Inflammatory macrophage (primary cell): ENCODE data around the gene SPATA2L.
"Not testable (repeated sequence)": the region's sequence is repeated elsewhere in the genome, so short reads cannot be mapped to it uniquely, and the experiment has no call there.

Experiments used
- DNase-seq, 2 donors: peaks; one replicate each; pipeline ENCODE4 v3.0.0-alpha.2; 2020 to 2022

Gene SPATA2L

DNA sequence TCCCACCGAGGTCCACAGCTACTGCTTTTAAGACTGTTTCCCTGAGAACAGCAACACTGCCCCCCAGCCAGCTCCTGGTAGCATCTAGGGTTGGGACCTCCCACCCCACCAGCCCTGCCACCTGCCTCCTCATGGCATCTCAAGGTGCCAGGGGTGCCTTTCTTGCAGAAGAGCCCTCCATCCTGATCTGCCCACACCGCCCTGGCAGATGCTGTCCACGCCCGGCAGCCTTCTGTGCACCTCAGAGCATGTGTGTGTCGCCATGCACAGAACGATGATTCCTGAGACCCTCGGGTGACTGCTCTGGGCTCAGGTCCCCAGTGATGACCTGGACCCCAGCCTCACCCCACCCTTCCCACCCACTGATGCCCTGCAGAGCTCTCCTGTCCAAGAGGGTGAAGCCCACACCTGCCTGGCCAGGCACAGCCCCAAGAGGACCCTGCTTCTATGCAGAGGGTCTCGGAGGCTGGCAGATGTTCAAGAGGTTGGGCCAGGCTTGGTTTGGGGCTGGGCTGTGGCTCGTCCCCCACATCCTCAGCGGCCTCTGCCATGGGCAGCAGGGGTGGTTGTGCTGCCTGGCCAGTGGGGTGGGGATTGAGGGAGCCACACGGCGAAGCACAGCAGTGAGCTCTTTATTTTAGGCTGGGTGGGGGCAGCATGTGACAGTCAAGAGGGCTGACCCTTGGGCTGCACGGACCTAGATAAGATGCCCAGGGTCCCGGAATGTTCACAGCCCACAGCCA, 5.2 kb upstream of the SPATA2L start:
- no peak for DNase-seq

DNA sequence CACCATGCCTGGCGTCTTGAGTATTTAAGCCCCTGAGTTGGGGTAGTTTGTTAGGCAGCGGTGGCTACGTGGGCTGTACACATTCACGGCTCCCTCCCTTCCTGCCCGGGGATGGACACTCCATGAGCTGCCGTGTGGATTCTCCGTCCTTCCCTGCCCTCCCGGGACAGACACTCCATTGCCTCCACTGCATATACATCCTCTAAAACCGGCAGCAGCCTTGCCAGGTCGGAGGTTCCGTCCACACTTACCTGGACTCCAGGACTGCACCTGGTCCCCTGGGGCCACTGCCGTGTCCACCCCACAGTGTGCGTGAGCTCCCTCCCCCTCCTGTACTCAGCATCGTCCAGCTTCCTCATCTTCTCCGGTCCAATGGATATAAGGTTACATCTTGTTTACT, 3.5 kb upstream of the SPATA2L start:
- no peak for DNase-seq

DNA sequence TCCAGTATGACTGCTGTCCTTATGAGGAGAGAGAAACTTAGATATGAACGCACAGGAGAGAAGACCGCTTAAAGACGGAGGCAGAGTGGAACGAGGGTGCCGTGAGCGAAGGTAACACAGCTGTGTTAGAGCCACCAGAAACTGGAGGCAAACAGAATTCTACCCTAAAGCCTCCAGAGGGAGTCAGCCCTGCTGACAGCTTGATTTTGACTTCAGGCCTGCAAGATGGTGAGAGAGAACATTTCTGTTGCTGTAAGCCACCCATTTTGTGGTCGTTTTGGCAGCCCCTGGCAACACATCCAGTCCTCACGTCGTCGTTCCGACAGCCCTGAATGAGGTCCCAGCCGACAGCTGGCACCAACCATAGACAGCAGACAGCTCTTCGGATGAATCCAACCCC, 2.8 kb upstream of the SPATA2L start:
- DNase-seq = no peak

DNA sequence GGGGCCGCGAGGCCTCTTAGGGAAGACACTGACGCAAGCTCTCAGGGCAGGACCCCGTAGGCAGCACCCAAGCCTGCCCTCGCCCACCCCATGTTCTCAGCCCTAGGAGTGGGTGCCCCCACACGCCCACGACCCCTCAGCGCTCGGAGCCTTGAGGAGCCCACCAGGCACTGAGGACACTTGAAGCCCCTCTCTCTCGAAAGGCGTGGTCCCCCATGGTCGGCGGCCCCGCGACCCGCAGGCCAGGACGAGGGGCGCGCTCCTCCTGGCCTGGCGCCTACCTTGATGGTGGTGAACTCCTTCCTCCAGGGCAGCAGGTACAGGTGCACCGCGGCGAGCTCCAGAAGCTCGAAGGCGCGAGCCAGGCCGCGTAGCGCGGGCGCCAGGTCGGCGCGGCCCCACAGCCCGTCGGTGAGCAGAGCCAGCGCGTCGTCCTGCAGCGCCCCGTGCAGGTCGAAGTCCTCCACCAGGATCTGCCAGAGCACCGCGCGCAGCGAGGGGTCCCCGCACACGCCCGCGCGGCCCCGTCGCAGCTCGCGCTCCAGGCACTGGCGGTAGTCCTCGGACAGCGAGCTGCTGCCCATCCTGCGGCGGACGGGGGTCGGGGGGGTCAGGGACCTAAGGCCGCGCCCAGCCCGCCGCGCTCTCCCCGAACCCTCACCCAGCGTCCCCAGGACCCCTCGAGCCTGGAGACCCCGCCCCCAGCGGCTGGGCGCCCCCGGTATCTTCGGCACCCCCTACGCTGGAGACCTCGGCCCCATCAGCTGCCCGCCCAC, 668 bp downstream of the SPATA2L start:
- DNase-seq = peak in 1 of 2 donors; percentile 53

DNA sequence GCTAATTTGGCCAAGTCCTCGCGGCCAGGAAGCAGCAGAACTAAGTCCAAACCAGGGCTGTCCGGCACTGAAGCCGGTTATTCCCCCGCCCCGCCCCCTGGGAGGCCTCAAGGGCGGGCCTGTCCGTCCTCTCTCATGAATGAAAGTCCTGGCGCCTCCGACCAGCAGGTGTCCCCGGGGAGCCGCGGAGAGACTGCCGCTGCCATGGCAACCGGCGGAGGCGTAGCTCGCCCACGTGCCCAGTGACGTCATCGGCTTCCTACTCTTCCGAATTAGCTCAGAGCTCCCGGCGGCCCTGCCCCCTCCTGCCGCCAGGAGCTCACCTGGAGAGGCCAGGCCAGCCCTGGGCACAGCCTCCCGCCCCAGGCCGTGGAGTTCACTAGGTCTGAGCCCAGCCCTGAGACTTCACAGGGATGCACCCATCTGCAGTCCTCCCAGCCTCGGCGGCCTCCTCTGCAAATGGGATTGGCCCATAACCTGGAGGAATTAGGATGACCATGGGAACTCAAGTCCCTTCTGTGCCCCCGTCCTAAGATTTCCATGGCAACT, 1.3 kb downstream of the SPATA2L start:
- peak; percentile 98 to 99 for DNase-seq

DNA sequence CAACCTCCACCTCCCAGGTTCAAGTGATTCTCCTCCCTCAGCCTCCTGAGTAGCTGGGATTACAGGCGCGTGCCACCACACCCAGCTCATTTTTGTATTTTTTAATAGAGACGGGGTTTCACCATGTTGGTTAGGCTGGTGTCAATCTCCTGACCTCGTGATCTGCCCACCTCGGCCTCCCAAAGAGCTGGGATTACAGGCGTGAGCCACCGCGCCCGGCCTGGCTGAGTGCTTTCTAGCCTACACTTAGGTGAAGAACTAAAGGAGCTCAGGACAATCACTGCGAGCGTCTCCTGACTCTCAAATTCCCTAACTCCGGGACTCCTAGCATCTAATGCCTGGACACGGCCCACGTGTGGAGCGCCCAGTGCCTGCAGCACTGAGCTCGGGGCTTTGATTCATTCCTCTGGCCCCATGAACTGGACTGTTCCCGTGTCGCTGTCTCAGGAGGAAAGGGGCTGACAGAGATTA, 1.8 kb downstream of the SPATA2L start:
- not testable (repeated sequence) for DNase-seq

DNA sequence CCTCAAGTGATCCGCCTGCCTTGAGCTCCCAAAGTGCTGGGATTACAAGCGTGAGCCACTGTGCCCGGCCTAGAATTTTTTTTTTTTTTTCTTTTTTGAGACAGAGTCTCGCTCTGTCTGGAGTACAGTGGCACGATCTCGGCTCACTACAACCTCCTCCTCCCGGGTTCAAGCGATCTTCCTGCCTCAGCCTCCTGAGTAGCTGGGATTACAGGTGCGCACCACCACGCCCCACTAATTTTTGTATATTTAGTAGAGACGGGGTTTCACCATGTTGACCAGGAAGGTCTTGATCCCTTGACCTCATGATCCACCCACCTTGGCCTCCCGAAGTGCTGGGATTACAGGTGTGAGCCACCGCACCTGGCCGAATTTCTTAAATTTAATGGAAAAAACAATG, 2.8 kb downstream of the SPATA2L start:
- DNase-seq = not testable (repeated sequence)

DNA sequence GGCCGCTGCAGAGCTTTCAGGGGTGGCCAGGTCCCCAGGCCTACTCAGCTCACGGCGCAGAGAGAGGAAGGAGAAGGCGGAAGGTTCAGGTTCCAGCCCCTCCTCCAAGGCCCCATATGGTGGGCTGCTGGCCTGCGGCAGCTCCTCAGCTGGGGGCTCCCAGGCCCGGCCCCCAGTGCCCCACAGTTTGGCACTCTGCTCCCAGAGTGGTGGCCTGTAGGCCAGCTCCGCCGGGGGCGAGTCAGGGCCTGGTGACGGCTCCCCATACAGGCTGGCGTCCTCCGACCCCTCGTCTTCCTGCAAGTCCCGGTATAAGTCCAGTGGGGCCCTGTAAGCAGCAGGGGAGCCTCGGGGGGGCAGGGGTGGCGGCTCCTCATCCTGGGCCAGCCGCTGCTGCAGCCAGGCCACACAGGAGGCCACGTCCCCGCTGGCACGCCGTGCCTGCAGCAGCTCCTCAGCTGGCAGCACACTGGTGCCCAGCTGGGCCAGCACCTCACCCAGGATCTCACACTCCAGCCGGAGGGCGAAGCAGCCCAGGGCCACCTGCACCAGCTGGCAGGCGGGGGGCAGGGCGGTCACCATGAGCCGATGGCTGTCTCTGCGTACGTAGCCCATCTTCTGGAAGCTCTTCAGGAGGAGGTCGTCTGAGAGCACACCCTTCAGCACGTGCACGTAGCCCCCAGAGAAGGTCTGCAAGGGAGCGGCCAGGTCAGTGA, 3.7 kb downstream of the SPATA2L start:
- DNase-seq = no peak

DNA sequence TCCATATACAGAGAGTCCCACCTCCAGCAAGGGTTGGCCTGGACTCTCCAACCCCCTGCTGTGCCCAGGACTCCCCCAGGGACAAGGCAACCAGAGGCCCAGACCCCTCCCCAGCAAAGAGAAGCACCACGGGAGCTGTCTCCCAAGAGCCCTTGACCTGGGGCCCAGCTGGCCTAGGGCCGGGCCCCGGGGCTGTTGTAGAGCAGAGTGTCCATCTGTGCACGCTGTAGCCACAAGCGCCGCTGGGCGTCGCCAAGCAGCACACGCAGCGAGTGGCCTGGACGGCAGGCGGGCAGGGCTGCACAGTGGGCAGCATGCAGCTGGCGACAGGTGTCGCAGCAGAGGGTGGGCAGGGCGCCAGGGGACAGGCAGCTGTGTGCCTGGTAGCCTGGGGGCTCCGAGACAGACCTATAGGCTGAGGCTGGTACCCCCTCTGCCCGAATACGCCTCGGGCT, 4.3 kb downstream of the SPATA2L start:
- no peak for DNase-seq

DNA sequence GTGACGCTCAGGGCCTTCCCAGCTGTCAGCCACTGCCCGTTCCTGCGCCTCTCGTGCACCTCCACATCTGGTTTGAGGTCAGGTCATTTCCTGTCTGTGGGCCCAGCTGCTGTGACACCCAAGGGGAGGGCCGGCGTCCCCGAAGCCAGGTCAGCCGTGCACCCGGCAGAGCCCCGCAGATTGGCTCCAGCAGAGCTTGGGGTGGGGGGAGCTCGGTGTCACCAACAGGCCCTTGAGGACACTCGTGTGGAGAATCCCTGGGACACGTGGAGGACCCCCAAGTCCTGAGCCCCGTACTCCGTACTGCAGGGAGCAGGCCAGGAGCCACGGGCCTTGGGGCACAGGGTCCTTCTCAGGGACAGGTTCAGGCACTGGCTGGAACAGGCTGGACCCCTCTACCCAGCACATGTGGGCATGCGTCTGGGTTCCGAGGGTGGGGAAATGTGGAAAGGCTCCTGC, 4.8 kb downstream of the SPATA2L start:
- DNase-seq = no peak

DNA sequence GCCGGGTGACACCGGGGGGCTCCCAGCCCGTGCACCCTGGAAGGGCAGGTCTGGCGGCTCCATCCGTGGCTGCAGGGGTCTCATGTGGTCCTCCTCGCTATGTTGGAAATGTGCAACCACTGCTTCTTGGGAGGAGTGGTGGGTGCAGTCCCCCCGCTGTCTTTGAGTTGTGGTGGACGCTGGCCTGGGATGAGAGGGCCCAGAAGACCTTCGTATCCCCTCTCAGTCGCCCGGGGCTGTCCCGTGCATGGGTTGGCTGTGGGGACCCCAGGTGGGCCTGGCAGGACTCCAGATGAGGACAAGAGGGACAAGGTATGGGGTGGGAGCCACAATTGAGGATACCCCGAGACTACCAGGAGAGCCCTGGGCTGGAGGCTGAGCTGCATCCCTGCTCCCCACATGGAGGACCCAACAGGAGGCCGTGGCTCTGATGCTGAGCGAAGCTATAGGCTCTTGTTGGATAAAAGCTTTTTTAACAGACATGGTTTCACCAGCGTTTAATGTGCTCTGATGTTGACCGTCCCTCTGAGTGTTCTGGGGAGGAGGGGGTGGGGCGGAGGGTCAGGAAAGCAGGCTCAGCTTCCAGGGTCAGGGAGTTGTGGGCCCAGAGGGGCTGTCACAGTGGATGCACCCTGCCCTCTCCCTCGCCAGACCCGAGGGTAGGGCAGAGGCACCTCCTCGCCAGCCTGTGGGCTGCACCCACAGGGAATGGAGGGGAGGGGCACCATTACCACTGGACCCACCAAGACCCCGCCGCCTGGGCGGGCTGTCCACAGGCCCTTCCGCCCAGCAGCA, 5.4 kb downstream of the SPATA2L start:
- no peak for DNase-seq

DNA sequence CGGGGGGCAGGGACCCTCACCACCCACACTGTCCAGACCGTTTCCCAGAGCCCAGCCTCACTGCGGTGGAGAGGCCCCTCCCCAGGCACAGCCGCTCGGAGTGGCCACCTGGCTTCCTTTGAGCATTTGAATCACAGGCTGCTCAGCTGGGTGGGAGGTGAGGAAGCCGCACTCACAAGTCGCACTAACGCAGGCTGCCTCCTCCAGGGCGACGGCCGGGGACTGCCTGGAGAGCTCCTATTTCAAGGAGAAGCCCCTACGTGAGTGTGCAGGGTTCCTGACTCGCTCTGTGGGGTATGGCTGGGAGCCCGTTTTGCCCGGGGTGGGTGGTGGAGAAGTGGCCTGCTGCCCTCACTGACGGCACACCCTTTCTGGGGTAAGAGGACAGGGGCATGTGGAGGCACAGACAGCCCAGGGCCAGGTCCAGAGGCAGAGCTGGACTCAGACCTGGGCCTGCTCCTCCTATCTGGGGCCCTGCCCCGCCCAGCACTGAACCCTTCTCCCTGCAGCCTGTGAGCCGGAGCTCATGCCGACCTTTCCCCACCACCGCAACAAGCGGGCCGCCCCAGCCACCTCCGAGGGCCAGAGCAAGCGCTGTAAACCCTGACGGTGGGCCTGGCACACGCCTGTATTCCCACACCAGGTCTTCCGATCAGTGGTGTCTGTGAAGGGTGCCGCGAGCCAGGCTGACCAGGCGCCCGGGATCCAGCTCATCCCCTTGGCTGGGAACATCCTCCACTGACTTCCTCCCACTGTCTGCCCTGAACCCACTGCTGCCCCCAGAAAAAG, 6.2 kb downstream of the SPATA2L start:
- DNase-seq = no peak

DNA sequence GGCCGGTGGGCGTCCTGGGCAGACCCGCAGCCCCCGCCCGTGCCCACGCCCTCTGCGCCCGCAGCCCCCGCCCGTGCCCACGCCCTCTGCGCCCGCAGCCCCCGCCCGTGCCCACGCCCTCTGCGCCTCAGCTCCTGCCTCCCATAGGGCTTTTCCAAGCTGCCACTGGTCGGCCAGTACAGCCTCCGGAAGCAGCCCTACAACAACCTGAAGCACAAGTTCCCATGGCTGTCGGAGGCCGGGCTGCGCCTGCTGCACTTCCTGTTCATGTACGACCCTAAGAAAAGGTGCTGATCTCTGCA, 6.8 kb downstream of the SPATA2L start:
- not testable (repeated sequence) for DNase-seq

DNA sequence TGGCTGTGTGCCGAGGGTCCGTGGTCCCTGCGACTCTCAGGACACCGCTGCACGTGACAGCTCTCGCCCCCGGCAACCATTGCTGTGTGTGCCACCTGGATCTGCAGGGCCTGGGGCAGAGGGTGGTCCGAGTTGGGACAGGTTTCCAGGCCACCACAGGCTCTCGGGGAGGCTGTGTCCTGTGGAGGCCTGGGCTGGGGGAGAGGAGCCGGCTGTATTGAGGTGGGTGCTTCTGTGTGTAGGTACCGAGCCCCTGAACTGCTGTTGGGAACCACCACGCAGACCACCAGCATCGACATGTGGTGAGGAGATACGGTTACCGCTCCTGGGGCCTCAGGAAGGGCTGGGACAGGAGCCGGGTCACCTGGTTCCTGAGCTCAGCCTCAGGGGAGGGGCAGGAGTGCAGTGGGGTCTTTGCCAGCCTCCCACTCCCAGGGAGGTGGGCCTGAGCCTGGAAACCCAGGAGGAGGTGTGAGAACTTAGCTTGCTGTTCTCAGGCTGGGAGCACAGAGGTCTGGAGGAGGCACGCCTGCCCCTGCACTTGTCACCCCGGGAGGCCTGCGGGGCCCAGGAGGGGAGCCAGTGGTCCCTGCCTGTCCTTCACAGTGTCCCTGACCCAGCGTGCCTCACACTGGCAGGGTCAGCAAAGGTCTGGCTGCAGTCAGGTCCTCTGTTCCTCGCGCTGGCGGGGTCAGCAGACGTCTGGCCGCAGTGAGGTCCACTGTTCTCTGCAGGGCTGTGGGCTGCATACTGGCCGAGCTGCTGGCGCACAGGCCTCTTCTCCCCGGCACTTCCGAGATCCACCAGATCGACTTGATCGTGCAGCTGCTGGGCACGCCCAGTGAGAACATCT, 7.3 kb downstream of the SPATA2L start:
- DNase-seq = no peak

DNA sequence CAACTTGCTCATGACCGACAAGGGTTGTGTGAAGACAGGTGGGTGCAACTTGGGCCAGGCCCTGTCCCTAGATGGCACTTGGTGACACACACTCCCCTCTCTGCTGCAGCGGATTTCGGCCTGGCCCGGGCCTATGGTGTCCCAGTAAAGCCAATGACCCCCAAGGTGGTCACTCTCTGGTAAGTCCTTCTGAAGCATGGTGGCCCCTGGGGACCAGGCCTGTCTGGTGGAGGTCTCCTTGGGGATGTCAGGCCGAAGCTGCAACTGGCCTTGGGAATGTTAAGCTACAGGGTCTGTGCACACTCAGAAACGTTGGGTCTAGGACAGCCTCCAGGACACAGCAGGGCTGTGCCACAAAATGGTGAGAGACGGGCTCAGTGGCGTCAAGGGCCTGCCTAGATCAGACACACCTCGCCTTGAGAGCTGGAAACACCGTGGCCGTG, 8.2 kb downstream of the SPATA2L start:
- DNase-seq = no peak

DNA sequence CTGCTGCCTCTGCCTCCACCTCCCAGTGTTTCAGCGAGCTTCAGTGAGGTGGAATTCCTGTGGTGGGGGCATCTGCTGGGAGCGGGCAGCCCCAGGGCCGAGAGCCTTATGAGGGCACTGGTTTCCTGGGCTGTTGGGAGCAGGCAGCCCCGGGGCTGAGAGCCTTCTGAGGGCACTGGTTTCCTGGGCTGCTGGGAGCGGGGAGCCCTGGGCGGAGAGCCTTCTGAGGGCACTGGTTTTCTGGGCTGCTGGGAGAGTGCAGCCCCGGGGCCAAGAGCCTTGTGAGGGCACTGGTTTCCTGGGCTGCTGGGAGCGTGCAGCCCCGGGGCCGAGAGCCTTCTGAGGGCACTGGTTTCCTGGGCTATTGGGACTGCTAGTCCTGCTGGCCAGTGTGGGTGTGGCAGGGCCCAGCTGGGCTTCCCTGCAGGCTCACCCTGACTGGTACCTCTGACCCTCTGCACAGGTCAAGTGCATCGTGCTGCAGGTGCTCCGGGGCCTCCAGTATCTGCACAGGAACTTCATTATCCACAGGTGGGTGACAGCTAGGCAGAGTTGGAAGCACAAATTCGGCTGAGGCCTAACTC, 9.4 kb downstream of the SPATA2L start:
- DNase-seq = no peak

DNA sequence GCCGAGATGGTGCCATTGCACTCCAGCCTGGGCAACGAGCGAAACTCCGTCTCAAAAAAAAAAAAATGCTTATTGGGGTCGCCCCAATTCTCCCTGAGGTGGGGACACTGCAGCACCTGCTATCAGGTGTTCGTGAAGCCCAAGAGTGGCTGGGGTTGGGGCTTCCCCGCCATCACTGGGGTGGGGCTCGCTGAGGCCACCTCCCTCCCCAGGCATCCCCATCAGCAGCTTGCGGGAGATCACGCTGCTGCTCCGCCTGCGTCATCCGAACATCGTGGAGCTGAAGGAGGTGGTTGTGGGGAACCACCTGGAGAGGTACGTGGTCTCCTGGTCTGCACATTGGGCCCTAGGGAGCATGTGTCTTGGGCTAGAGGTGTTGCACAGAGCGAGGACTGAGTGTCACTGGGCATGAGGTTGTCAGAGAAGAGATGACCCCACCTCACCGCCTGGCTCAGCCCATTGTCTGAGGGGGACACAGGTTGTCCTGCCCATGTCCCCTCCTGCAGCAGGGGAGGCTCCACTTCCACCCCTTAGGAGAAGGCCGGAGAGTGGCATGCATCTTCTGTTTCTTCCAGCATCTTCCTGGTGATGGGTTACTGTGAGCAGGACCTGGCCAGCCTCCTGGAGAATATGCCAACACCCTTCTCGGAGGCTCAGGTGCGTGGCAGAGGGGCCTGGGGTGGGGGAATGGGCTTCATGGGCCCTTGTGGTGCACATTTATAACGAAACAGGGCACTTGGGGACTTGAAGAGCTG, 10.1 kb downstream of the SPATA2L start:
- DNase-seq = no peak

DNA sequence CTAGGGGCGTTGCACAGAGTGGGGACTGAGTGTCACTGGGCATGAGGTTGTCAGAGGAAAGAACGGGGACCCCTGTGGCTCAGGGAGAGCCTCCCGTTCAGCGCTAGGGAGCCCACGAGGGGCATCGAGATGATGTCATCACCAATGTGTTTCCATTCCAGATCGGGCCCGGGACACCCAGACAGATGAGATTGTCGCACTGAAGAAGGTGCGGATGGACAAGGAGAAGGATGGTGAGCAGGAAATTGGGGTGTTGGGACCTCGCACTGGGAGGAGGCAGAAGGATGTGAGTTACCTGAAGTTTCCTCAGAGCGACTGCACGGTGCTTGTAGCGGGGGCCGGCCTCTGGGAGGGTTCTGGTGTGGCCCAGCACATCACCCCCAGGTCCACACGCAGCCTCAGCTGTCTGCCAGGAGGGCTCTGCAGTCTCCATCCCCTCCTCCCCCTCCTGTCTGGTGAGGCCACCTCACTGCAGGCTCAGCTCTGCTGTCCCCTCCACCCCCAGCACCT, 11.1 kb downstream of the SPATA2L start:
- DNase-seq = no peak

DNA sequence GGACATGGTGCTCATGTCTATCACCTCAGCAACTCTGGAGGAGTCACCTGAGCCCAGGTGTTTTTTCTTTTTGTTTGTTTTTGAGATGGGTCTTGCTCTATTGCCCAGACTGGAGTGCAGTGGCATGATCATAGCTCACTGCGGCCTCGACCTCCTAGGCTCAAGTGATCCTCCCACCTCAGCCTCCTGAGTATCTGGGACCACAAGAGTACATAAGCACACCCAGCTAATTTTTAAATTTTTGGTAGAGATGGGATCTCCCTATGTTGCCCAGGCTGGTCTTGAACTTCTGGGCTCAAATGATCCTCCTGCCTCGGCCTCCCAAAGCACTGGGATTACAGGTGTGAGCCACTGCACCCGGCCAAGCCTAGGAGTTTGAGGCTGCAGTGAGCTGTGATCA, 11.9 kb downstream of the SPATA2L start:
- DNase-seq = not testable (repeated sequence)
